ENCODE measurements around the gene KLF13. TPM values are rescaled to one million over a fixed set of nuclear protein-coding genes. Genes with fewer than 3 reads are reported as not detected.

The KLF13 gene
- total RNA-seq, 1 experiment from 2014 or later: 12.0 TPM

DNA sequence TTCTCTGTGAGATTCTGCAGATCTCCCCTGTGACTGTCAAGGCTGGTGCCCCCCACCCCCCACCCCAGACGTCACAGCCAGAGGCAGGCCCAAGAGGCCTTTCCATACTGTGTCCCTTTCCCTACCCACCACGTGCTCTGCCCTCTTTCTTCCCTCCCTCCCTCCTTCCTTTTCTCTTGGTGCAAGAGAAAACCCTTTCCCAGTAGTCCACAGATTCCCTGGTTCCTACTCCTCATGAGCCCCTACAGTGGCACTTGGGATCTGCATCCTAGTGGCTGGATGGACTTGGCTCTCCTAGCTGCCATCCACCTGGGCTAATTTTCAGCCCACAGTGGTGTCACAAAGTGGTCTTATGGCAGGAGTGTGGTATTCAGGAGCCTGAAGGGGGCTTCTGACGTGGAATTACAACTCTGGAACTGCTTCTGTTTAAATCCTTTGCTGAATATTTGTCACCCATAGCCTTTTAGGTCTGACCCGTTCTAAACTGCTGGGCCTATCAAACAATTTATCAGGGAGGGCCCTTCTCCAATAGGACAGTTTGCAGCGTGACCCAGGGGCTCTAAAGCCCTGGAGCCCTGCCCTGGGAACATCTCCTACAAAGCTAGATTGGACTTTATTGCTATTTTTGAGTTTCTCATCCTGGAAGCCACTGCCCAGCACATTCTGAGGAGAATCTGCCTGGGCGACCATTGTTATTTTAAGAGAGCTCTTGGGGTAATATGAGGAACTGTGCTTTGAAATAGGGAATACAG, 35.3 kb downstream of the KLF13 start:
- DNase-seq (ENCODE audit: low spot score): no peak

DNA sequence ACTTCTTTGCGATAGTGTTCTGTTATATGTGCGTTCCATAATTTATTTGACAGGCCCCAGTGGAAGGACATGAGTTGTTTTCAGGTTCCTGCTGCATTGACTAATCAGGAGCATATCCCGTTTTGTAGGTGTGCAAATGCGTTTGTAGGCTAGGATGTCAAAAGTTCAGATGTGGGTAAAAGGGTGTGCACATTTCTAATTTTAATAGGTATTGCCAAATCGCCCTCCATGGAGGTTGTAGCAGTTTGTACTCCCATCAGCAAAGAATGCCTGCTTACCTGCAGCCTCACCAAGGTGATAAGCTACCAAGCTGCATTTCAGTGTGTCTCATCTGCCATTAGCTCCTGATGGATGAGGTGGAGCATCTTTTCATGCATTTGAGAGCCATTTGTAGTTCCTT, 36.3 kb downstream of the KLF13 start:
- no peak for DNase-seq (ENCODE audit: low spot score)

DNA sequence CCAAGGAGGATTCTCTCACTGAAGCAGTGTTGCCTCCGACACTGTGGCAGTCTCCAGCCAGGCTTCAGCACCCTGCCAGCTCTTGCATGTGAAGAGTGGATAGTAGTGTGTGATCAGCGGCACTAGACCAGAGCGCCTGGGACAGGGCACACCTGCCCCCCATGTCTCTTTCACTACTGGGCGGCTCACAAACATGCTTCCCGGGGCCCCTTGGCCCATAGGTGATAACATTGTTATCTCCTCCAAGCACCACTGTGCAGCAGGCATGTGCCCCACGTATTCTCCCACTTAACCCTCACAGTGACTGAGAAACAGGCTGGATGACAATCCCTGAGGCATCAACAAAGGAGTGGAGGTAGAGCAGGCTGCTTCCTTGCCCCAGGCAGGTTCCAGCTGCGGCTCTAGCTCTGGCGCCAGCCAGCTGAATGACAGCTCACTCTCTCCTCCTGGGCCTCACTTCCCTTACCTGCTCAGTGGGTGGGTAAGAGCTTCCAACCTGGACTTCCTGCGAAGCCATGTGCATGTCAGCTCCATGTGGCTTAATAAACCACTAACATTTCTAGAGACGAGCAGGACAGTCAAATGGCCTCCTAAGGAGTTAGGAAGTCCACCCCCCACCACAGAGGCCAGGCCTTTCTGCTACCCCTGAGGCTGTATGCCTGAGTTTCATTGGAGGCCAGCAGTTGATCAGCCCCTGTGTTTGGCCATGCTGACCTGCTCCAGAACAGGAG, 37.8 kb downstream of the KLF13 start:
- no peak for DNase-seq (ENCODE audit: low spot score)

DNA sequence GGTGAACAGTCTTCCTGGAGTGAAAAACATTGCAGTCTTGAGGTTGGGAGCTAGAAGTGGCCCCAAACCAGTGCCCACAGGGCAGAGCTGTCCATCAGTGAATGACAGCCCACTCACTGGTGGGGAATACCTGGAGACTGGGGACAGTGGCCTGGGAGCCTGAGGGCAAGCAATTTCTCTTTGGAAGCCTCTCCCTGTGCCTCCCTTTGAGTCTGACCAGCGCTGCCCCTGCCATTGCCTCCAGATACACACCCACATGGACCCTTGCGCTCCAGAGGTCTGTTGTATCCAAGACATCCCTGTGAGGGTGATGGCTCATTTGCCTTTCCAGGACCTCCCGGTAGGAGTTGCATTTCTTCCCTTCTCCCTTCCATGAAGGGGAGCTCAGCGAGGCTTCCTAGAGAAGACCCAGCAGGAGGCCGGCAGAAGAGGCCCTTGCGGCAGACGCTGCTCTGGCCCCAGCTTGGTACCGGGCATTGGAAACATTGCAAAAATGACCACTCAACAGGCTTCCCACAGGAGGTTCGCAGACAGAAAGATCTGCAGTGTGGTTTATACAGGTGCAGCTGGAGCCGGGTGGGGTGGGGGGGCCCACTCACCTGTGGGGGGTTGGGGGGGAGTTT, 38.5 kb downstream of the KLF13 start:
- no peak for DNase-seq (ENCODE audit: low spot score)

DNA sequence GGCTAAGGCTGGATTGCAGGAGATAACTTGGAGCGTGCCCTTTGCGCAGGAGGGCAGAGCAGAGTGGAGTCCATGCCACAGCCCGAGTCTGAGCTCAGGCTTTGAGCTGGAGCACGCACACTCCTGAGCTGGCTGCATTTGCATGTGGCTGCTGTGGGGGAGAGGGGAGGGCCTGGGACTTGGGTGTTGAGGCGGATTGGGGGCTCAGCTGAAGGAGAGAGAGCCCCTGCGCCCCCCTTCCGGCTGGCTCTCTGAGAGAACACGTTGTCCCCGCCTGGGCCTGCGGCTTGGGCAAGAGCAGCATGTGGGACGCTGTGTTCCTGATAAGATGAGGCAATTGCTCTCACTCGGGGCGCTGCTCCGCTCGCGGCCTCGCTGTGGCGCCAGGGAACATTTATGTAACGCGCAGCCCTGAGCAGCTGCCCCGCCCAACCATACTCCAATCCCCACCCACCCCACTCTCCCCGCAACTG, 39.1 kb downstream of the KLF13 start:
- no peak for DNase-seq (ENCODE audit: low spot score)

DNA sequence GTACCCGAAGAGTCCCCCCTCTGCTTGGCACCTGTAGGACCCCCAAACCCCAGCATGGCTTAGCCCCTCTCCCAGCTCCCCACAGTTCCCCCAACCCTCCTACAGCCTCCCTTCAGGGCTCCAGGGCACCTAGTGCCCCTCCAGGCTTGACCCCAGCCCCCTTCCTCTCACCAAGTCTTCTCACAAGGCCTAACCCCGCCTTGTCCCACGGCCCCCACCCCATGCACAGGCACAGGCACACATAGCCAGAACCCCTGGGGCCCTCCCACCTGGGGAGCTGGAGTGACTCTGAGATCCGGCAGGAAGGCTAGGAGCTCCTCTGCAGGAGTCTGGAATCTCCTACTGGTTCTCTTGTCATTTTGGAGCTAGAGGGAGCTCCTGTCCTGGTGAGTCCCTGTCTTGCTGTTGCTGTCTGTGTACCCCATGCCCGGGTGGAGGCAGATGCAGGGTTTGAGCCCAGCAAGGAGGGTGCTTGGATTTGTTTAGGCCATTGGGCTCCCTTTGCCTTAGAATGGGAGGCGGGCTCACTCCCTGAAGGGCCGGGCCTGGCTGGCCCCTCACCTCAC, 39.6 kb downstream of the KLF13 start:
- DNase-seq (ENCODE audit: low spot score): no peak

DNA sequence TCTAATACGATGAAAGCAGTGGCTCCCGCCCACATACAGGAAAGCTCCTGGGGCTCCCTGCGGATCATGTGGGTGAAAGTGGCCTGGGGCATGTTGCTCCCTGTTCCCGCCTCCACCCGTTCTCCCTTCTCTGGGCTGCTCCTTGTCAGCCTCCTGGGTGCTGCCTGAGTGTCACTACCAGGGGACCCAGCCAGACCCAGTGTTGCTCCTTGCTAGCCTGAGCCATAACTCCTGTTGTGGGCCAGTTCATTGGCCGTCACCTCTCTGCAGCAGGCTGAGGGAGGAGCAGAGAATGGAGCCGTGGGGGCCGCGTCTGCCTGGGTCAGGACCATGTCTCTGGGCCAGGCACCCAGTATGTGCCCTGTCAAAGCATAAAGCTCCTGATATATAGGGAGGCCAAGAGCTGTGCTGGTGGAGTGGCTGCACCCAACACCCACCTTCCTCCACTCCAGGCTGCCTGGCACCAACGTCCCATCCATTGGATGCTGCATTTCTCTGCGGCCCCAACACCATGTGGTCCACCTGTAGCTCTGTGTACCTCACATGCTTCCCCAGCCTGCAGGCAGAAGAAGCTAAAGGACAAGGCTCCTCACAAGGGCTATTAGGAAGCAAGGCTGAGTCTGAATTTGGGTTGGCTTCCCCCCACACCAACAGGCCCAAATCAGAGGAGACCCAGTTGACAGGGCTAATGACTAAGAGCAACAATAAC, 40.5 kb downstream of the KLF13 start:
- no peak for DNase-seq (ENCODE audit: low spot score)

DNA sequence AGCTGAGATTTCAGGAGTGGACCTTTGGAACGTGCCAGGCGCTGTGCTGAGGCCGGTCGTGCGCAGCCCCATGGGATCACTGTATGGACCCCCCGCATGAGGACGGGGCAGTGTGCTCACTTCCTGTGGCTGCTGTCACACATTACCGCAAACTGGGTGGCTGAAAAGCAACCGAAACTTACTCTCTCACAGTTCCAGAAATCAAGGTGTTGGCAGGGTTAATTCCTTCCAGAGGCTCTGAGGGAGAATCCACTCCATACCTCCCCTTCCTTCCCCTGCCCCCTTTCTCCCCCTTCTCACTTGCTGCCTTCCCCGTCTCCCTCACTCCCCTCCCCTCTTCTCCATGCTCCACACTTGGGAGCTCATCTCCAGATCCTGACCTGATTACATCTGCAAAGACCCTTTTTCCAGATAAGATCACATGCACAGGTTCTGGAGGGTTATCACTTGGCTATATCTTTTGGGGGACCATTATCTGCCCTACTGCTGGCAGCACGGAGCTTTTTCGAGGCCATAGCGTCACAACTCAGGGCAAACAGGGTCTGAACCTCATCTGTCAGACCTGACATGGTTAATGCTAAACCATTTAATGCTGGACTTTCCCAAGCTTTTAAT, 41.2 kb downstream of the KLF13 start:
- no peak for DNase-seq (ENCODE audit: low spot score)

DNA sequence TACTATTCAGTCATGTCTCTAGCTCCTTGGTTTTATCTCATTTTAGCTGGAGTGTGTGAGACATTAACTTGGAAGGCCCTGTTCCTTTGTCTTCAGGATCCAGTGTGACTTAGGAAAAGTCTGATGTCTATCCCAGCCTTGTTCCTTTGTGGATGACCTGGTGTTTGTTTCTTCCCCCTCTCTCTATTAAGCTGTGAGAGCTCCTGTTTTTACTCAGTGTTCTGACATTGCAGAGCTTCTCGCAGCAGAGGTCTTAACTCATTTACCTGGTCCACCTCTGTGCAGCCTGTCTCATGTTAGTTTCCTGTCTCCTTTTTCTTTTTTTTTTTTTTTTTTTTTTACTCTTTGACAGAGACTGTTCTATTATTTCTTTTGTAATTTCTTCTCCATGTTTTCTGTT, 43.1 kb downstream of the KLF13 start:
- no peak for DNase-seq (ENCODE audit: low spot score)

DNA sequence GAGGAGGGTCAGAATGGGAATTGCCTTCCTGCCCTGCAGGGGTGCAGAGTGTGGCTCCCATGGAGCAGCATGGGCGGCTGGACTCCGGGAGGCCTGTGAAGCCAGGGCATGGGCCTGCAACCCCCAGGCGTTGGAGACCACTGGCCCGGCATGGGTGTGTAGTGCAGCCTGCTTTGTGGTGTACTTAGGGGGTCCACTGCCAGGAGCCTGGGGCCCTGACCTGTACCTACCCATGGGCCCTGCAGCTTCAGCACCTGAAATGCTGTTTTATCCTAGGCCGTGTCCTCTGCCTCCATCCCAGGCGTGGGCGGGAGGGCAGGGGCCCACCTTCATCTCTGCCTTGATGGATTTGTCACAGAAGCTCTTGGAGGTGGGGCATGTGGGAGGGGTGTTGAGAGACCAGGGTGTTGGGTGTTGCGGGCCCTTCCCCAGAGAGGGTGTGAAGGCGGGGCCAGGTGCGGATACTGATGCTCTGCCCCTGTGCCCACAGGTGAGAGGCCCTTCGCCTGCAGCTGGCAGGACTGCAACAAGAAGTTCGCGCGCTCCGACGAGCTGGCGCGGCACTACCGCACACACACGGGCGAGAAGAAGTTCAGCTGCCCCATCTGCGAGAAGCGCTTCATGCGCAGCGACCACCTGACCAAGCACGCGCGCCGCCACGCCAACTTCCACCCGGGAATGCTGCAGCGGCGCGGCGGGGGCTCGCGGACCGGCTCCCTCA, 45.0 kb downstream of the KLF13 start:
- no peak for DNase-seq (ENCODE audit: low spot score)

DNA sequence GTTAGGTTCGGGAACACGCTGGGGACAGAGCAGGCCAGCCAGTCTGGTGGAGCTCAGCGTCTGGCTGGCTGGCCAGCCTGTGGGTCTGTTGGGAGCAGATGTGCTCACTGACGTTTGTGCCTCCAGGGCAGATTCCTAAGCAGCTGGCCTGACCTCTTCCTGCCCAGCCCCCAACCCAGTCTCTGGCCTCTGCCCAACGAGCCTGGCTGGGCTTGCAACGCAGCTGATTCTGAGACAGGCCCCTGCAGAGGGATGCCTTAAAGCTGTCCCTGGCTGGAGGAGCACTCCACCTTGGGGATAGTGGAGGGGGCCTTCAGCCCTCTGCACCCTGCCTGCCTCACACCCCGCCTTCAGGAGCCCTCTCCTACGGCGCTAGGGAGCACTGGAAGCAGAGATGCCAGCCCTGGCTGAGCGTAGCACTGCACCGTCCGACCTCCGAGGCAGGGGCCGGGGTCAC, 46.0 kb downstream of the KLF13 start:
- peak; percentile 56 for DNase-seq (ENCODE audit: low spot score)

DNA sequence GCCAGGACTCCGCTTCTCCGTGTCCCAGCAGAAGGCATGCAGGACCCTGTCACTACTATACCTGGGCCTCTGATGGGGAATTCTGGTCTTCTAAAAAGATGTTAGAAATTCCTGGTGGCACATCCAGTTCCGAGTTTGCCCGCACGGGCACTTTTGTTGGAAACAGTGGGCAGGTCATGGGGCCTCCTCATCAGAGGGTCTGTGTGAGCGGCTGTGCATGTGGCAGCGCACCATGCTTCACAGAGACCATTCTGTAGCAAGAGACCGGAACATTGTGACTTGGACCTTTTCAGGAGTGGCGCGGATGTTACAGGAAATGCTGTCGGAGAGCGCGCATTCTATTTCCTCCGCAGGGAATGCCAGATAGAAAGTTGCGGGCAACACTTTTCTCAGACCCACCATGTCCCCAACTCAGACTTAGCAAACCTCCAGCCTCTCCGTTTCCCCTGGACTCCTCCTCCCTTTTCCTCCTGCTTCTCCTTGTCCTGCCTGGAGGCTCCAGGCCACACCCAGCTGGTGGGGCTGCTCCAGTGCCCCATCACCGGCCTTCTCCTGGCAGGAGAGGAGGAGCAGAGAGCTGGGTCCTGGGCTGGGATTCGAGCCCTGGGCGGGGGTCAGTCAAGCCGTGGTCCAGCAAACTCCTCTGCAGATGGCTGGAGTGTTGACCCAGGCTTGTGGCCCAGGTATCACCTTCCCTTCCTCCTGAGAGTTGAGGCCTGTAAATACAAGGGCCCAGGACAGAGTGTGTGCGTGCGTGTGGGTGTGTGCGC, 46.6 kb downstream of the KLF13 start:
- DNase-seq (ENCODE audit: low spot score): no peak

DNA sequence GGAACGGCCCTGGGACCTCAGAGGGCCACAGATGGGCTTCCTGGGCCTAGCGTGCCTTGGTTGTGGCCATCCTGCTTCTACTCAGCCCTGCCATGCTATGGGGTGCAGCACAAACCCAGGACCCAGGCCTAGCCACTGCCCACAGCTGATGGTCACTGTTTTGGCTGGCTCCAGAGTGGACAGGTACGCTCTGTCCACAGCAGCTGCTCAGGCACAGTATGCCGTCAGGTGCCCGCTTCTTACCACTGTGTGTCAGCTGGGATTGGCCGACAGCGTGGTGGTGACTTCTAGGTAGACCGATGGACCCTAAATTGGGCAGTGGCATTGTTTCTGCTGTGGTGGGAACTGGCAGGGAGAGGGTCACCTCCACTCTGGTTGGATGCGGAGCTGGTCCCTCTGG, 47.3 kb downstream of the KLF13 start:
- no peak for DNase-seq (ENCODE audit: low spot score)

DNA sequence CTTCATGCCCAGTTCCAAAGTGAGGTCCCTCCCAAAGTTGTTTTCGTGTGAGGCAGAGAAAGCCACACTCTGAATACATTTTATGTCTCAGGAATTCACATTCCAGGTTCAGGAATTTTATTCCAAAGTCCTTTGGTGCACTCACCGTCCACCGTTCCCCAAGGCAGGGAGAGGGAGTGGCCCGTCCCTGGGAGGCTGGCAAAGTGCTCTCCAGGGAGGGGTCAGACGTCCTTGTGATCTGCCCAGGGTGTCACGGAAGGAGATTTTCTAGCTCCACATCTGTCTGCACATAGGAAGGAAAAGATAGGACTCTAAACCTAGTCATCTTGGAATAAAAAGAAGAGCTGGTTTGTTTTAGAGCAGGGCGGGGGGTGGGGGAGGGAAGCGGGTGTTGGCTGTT, 47.9 kb downstream of the KLF13 start:
- no peak for DNase-seq (ENCODE audit: low spot score)

DNA sequence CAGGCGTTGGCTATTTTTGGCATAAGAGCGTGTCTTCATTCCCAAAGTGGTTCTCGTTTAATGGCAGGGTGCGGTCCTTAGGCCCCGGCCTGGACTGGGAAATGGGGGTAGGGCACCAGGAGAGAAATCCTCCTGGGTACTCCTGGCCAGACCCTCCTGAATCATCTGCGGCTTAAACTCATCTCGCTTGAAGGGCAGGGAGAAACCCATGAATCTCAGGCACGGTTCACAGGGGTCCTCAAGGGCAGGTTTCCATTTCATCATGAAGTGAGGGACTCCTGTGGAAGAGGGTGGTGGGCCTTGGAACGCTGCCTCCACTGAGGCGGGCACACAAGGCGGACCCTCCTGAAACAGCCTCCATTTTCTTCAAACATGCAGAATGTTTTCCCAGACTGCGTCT, 48.4 kb downstream of the KLF13 start:
- DNase-seq (ENCODE audit: low spot score): no peak

DNA sequence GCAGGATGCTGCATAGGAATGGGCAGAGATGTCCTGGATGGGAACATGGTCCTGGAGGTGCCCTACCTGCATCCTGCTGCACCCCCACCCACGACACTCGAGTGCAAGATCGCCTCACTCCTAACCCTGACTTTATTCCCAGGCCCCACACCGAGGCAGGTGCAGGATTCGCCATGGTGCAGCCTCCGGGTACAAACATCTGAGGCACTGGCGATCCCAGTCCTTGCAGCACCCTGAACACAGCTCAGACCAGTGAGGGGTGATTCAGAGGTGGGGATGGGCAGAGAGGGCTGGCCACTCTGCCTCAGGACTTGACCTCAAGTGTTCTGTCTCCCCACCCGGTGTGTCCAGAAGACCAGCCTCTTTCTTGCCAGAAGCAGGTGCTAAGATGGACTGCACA, 49.1 kb downstream of the KLF13 start:
- no peak for DNase-seq (ENCODE audit: low spot score)

DNA sequence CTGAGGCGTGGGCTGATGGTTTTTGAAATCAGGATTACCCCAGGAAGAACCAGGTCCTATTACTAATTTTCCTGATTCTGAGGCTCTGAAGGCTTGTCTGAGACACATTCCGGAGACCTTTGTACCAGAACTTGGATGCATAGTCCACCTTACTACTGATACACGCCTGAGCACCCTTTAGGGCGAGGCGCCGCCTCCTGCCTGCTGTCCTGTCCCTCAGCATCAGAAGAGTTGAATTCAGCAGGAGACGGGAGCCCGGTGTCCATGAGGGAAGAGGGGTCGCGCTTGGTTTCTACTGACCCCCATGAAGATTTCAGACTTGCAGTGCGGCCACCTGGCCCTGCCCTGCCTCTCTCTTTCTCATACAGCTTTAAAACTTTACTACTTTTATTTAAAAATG, 49.9 kb downstream of the KLF13 start:
- no peak for DNase-seq (ENCODE audit: low spot score)

DNA sequence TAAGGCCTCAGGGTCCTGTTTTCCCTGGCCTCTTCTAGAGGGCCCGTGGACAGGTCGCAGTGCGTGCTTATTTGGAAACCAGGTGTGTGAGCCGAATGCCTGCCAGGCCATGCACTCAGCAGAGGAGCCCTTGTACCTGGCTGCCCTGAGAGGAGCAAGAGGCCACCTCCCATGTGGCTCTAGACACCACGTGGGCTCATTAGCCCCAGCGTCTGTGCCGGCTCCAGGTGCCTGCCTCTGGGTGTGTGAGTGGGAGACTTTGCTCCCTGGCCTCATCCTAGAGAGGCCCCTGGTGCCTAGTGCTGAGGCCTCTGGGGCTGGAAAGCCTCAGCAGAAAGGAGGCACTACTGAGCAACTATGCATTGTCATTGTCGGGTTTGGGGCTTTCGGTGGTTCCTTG, 50.4 kb downstream of the KLF13 start:
- DNase-seq (ENCODE audit: low spot score): no peak

DNA sequence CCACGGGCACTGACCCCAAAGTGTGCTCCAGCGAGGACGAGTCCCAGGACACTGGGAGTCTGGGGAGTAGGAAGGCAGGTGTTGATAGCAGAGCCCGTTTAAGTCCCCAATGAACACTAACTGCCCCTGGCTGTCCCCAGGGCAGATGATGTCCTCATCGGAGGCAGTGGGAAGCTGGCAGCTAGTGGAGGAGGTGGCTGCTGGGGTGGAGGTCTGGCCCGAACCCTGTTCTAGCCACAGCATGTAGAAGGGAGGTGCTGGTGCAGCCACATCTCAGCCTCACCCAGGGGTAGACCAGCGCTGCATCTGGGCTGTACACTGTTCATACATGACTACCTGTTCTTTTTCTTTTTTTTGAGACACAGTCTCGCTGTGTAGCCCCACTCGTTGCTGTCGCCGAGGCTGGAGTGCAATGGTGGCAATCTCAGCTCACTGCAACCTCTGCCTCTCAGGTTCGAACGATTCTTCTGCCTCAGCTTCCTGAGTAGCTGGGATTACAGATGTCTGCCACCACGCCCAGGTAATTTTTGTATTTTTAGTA, 51.8 kb downstream of the KLF13 start:
- no peak for DNase-seq (ENCODE audit: low spot score)

DNA sequence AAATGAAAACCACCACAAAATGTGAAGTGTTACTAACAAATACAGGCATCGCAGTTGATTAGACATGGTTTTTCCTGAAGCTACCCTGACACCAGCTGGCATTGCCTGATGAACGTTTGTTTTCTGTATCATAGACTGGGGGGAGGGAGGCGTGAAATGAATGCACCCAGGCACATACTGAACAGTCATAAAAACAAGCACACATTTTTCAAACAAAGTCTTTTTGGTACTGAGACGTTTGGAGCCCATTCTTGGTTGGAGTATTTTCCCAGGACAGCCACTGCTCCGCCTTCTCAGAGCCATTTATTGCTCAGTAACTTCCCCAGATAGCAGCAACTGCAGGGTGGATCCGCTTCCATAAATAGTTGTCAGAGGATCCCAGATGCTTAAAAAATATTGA, 52.4 kb downstream of the KLF13 start:
- DNase-seq (ENCODE audit: low spot score): no peak
